ENCODE measurements around the gene PSMD11.

PSMD11 gene

GRCh38 chr17:32464374-32464773, 20.1 kb downstream of the PSMD11 start:
- DNase-seq (ENCODE audit: low spot score) = no peak
- TF ChIP-seq CTCF (IDR thresholded peaks at IDR 0.05; ENCODE audit: extremely low read depth, missing control alignments) = no peak

- no peak for DNase-seq (ENCODE audit: low spot score)
These were observed 23.6 kb downstream of the PSMD11 start for GRCh38 chr17:32467949-32468348.

GRCh38 chr17:32470405-32471167, 26.3 kb downstream of the PSMD11 start:
- no peak for TF ChIP-seq CTCF (IDR thresholded peaks at IDR 0.05; ENCODE audit: extremely low read depth, missing control alignments)
- no peak for DNase-seq (ENCODE audit: low spot score)

More at GRCh38 chr17:32467949-32468348, 23.6 kb downstream of the PSMD11 start:
- no peak for TF ChIP-seq CTCF (IDR thresholded peaks at IDR 0.05; ENCODE audit: extremely low read depth, missing control alignments)

- no peak for DNase-seq (ENCODE audit: low spot score)
- no peak for TF ChIP-seq CTCF (IDR thresholded peaks at IDR 0.05; ENCODE audit: extremely low read depth, missing control alignments)
These were observed 27.3 kb downstream of the PSMD11 start for GRCh38 chr17:32471652-32472051.

- TF ChIP-seq CTCF (IDR thresholded peaks at IDR 0.05; ENCODE audit: extremely low read depth, missing control alignments) = no peak
- no peak for DNase-seq (ENCODE audit: low spot score)
These were observed 30.9 kb downstream of the PSMD11 start for GRCh38 chr17:32475258-32475657.

- DNase-seq (ENCODE audit: low spot score) = no peak
- TF ChIP-seq CTCF (IDR thresholded peaks at IDR 0.05; ENCODE audit: extremely low read depth, missing control alignments) = no peak
These were observed 32.9 kb downstream of the PSMD11 start for GRCh38 chr17:32477220-32477619.

GRCh38 chr17:32479074-32479617, 34.8 kb downstream of the PSMD11 start:
- DNase-seq (ENCODE audit: low spot score) = no peak
- no peak for TF ChIP-seq CTCF (IDR thresholded peaks at IDR 0.05; ENCODE audit: extremely low read depth, missing control alignments)
